Activated CD4-positive, alpha-beta T cell treated with anti-CD3 and anti-CD28 coated beads, Interleukin-2, Interleukin-4, amounts not matched to agents 100 ng/mL and 50 ng/mL, durations not matched to agents 16 hours and 8 hours (primary cell): Measurements from ENCODE around the gene SGCD.

Experiments
- DNase-seq: peaks from one replicate; pipeline ENCODE4 v3.0.0-alpha.2; 2020; ENCODE audit warnings: low spot score

Gene SGCD

GRCh38 chr5:156361436-156362109, 34.6 kb downstream of the SGCD start:
- DNase-seq: no peak

GRCh38 chr5:156363861-156364260, 36.9 kb downstream of the SGCD start:
- no peak for DNase-seq

- DNase-seq: no peak
Measured at GRCh38 chr5:156366521-156366920, 39.6 kb downstream of the SGCD start.

- no peak for DNase-seq
Measured at GRCh38 chr5:156367597-156367996, 40.6 kb downstream of the SGCD start.

GRCh38 chr5:156375895-156376495, 49.0 kb downstream of the SGCD start:
- no peak for DNase-seq

- no peak for DNase-seq
Measured at GRCh38 chr5:156376751-156377150, 49.8 kb downstream of the SGCD start.

- no peak for DNase-seq
Measured at GRCh38 chr5:156378159-156378558, 51.2 kb downstream of the SGCD start.

- DNase-seq: no peak
Measured at GRCh38 chr5:156379206-156379605, 52.2 kb downstream of the SGCD start.

GRCh38 chr5:156380848-156381247, 53.9 kb downstream of the SGCD start:
- DNase-seq: no peak

GRCh38 chr5:156383510-156384265, 56.7 kb downstream of the SGCD start:
- DNase-seq: no peak

GRCh38 chr5:156385416-156385815, 58.5 kb downstream of the SGCD start:
- DNase-seq: no peak

GRCh38 chr5:156386976-156387375, 60.0 kb downstream of the SGCD start:
- no peak for DNase-seq

GRCh38 chr5:156387391-156387790, 60.4 kb downstream of the SGCD start:
- DNase-seq: no peak

GRCh38 chr5:156388233-156388632, 61.3 kb downstream of the SGCD start:
- DNase-seq: no peak

GRCh38 chr5:156391139-156391538, 64.2 kb downstream of the SGCD start:
- DNase-seq: no peak

- no peak for DNase-seq
Measured at GRCh38 chr5:156393980-156394379, 67.0 kb downstream of the SGCD start.

GRCh38 chr5:156394642-156395305, 67.8 kb downstream of the SGCD start:
- DNase-seq: no peak

GRCh38 chr5:156395306-156395675, 68.3 kb downstream of the SGCD start:
- DNase-seq: no peak

GRCh38 chr5:156396063-156396829, 69.3 kb downstream of the SGCD start:
- no peak for DNase-seq

GRCh38 chr5:156396830-156397081, 69.8 kb downstream of the SGCD start:
- no peak for DNase-seq

- DNase-seq: no peak
Measured at GRCh38 chr5:156399323-156399722, 72.4 kb downstream of the SGCD start.

- no peak for DNase-seq
Measured at GRCh38 chr5:156400231-156400986, 73.4 kb downstream of the SGCD start.
